ENCODE data around the gene ZNF561.

ZNF561 gene

GRCh38 chr19:9570255-9570654, 50.8 kb downstream of the ZNF561 start:
- H3K36me3 ChIP-seq (ENCODE audit: control insufficient read depth, low read depth, low read length), result peaks cover 46% of the 10 kb centered on the region

DNA sequence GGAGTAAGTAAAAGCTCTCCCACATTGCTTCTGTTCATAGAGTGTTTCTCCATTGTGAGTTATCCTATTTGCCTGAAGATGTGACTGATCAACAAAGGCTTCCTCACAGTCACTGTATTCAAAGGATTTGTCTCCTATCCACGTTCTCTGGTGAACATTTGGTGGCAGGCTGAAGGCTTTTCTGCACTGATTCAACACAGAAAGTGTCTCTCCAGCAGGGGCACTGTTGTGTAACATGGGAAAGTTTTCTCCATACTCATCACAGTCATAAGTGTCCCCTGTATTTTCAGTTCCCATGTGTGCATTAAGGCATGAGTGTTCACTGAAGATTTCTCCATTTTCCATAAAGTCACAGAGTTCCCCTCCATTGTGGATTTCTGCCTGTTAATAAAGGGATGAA, 54.3 kb downstream of the ZNF561 start:
- Histone ChIP-seq H3K4me1 (ENCODE audit: control insufficient read depth, low read depth, low read length) (no peaks in the 10 kb centered on the region), H3K4me3 (ENCODE audit: low read length) (no peak overlapping the region), H3K27me3 (ENCODE audit: control insufficient read depth, insufficient read depth, low read length) (no peaks in the 10 kb centered on the region), H3K36me3 (ENCODE audit: control insufficient read depth, low read depth, low read length) (peaks cover 76% of the 10 kb centered on the region), H3K27ac (ENCODE audit: low read length) (no peak overlapping the region), H3K9ac (ENCODE audit: low read length) (no peak overlapping the region), H3K9me3 (ENCODE audit: control insufficient read depth, low read depth, low read length) (peaks cover 54% of the 10 kb centered on the region)

More at GRCh38 chr19:9570255-9570654, 50.8 kb downstream of the ZNF561 start:
- H3K27ac ChIP-seq (ENCODE audit: low read length), result no peak overlapping the region
- no peak overlapping the region for H3K4me3 ChIP-seq (ENCODE audit: low read length)
- H3K9me3 ChIP-seq (ENCODE audit: control insufficient read depth, low read depth, low read length), result peaks cover 36% of the 10 kb centered on the region
- H3K4me1 ChIP-seq (ENCODE audit: control insufficient read depth, low read depth, low read length), result no peaks in the 10 kb centered on the region
- H3K27me3 ChIP-seq (ENCODE audit: control insufficient read depth, insufficient read depth, low read length), result no peaks in the 10 kb centered on the region
- no peak overlapping the region for H3K9ac ChIP-seq (ENCODE audit: low read length)

DNA sequence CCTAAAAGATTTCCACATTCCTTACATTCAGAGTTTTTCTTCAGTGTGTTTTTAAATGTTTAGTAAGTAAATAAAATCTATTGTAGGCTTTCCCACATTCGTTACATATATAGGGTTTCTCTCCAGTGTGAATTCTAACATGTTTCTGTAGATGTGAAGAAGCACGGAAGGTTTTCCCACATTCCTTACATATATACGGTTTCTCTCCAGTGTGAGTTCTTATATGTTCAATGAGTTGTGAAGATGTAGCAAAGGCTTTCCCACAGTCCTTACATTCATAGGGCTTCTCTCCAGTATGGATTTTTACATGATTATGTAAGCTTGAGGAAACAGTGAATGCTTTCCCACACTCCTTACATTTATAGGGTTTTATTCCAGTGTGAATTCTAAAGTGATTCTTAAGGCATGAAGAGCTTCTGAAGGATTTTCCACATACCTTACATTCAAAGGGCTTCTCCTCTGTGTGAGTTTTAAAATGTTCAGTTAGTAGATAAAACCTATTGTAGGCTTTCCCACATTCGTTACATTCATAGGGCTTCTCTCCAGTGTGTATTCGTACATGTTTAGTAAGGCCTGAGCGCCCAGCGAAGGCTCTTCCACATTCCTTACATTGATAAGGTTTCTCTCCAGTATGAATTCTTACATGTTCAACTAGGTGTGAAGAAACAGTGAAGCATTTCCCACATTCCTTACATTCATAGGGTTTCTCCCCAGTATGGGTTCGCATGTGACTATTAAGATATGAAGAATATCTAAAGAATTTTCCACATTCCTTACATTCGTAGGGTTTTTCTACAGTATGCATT, 54.9 kb downstream of the ZNF561 start:
- H3K9ac ChIP-seq (ENCODE audit: low read length), result no peak overlapping the region
- no peak overlapping the region for H3K27ac ChIP-seq (ENCODE audit: low read length)
- H3K4me1 ChIP-seq (ENCODE audit: control insufficient read depth, low read depth, low read length), result no peaks in the 10 kb centered on the region
- H3K36me3 ChIP-seq (ENCODE audit: control insufficient read depth, low read depth, low read length), result peaks cover 82% of the 10 kb centered on the region
- H3K4me3 ChIP-seq (ENCODE audit: low read length), result no peak overlapping the region
- H3K9me3 ChIP-seq (ENCODE audit: control insufficient read depth, low read depth, low read length), result peaks cover 54% of the 10 kb centered on the region
- no peaks in the 10 kb centered on the region for H3K27me3 ChIP-seq (ENCODE audit: control insufficient read depth, insufficient read depth, low read length)
